Measurements from ENCODE around the gene TC2N.

DNA sequence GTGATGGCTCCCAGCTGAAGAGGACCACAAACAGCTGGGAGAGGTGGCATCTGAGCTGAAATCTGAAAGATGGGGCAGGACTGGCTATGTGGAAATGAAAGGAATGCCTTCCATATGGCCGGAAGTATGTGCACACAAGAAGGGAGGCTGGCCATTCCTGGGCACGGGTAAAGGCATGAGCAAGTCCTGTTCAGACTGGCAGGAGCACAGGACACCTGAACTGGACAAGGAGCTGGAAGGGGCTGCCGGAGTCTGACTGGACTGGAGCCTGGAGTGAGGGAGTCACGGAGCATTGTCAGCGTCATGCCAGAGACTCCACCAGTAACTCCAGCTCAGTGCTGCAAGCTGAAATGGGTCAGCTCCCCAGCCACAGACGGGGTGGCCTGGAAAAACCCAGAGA lies 11.9 kb upstream of the TC2N start:
- TF ChIP-seq CTCF (IDR thresholded peaks at IDR 0.05; ENCODE audit: low read depth, low read length) = no peak
- no peak for TF ChIP-seq EZH2phosphoT487 (IDR thresholded peaks at IDR 0.05; ENCODE audit: low read depth)

Data from OCI-LY3 (cell line).